Measurements from ENCODE around the gene FIGN. TPM values are rescaled to one million over a fixed set of nuclear protein-coding genes. Genes with fewer than 3 reads are reported as not detected.

FIGN gene
- total and polyA plus RNA-seq, 2 donors (not counting 3 experiments of a cell fraction or from before 2014, with no cell fraction given) = 1.8 to 8.1 TPM

DNA sequence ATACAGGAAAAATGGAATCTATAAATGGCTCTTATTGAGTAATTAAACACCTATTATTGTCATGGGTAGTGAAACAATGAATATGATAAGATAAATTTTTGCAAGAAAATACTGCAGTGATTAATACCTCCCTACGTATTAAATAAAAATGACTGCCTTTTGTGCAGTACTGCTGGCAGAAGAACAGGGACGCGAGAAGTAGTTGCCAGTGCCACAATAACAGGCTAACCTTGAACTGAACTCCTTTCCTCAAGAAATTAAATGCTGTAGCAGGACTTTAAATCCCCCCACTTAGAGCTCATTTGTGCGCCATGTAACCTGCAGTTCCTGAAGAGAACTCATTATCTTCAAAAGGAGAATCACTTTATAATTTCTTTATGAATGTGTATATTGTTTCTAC is 24.6 kb downstream of the FIGN start:
- H3K4me3 ChIP-seq (replicated peaks in 1 of 3; ENCODE audit: insufficient read depth in 1 of 3, low read depth in 1 of 3, low read length in 3 of 3) = no peak overlapping the region
- no peaks in the 10 kb centered on the region for H3K27me3 ChIP-seq (ENCODE audit: control insufficient read depth in 2 of 2, insufficient read depth in 2 of 2, low read length in 2 of 2)
- ChIA-PET CTCF (interaction anchor here (0.6 to 1.1 kb wide), 3 partner anchors 10 to 518 kb away, joined by 3 read pairs; no protein-coding TSS in a partner anchor), POLR2A (no interaction called here)
- no peak for TF ChIP-seq MYC (IDR thresholded peaks at IDR 0.05; ENCODE audit: low read depth, low read length)
- no peak for TF ChIP-seq JUN (IDR thresholded peaks at IDR 0.05; ENCODE audit: borderline replicate concordance, insufficient read depth, insufficient read length, low read depth)
- no peak for TF ChIP-seq EZH2 (IDR thresholded peaks at IDR 0.05; ENCODE audit: borderline replicate concordance, low read depth, low read length, severe bottlenecking)
- TF ChIP-seq, protein P1, sequence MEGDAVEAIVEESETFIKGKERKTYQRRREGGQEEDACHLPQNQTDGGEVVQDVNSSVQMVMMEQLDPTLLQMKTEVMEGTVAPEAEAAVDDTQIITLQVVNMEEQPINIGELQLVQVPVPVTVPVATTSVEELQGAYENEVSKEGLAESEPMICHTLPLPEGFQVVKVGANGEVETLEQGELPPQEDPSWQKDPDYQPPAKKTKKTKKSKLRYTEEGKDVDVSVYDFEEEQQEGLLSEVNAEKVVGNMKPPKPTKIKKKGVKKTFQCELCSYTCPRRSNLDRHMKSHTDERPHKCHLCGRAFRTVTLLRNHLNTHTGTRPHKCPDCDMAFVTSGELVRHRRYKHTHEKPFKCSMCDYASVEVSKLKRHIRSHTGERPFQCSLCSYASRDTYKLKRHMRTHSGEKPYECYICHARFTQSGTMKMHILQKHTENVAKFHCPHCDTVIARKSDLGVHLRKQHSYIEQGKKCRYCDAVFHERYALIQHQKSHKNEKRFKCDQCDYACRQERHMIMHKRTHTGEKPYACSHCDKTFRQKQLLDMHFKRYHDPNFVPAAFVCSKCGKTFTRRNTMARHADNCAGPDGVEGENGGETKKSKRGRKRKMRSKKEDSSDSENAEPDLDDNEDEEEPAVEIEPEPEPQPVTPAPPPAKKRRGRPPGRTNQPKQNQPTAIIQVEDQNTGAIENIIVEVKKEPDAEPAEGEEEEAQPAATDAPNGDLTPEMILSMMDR (IDR thresholded peaks at IDR 0.05; ENCODE audit: extremely low read depth in 1 of 2, insufficient read depth in 1 of 2, low read depth in 1 of 2, low read length in 2 of 2) = no peak
- TF ChIP-seq POLR2A (IDR thresholded peaks at IDR 0.05; ENCODE audit: low read depth, low read length) = no peak
- no peak for TF ChIP-seq POLR2AphosphoS5 (IDR thresholded peaks at IDR 0.05; ENCODE audit: insufficient read depth, low read depth, low read length)
- no peak for TF ChIP-seq GATA2 (IDR thresholded peaks at IDR 0.05; ENCODE audit: insufficient read depth, insufficient read length, low read depth, low read length)
- TF ChIP-seq, protein P2, sequence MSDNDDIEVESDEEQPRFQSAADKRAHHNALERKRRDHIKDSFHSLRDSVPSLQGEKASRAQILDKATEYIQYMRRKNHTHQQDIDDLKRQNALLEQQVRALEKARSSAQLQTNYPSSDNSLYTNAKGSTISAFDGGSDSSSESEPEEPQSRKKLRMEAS (IDR thresholded peaks at IDR 0.05; ENCODE audit: insufficient read depth, insufficient read length) = no peak
- TF ChIP-seq FOS (IDR thresholded peaks at IDR 0.05; ENCODE audit: borderline replicate concordance, insufficient read depth, low read length) = no peak
- H2AFZ ChIP-seq (ENCODE audit: low read depth, low read length) = no peak overlapping the region
- no peaks in the 10 kb centered on the region for H3K9me3 ChIP-seq (replicated peaks; ENCODE audit: control insufficient read depth, insufficient read depth, low read length)
- FAIRE-seq (no peak), DNase-seq (ENCODE audit: low read depth, low spot score) (peak; percentile 41)
- H3K27ac ChIP-seq (ENCODE audit: insufficient read depth, low read depth, low read length) = no peak overlapping the region
- no peaks in the 10 kb centered on the region for H3K36me3 ChIP-seq (ENCODE audit: control insufficient read depth in 2 of 2, extremely low read depth in 1 of 2, insufficient read depth in 2 of 2, low read length in 2 of 2)
- no peaks in the 10 kb centered on the region for H3K9me1 ChIP-seq (replicated peaks; ENCODE audit: control insufficient read depth, extremely low read depth, insufficient read depth, low read length)
- H3K4me2 ChIP-seq (ENCODE audit: insufficient read depth, low read length) = no peak overlapping the region
- no peaks in the 10 kb centered on the region for H4K20me1 ChIP-seq (replicated peaks; ENCODE audit: control insufficient read depth, extremely low read depth, insufficient read depth, low read length)
- H3K4me1 ChIP-seq (ENCODE audit: control insufficient read depth, extremely low read depth, insufficient read depth, low read length) = no peaks in the 10 kb centered on the region
- intact Hi-C loops (cut with micrococcal nuclease) = no loop called here
- no TSS peak for BruUV-seq (replicated peaks)
- no peak overlapping the region for H3K9ac ChIP-seq (replicated peaks; ENCODE audit: extremely low read depth, insufficient read depth, low read length)
- H3K79me2 ChIP-seq (ENCODE audit: control insufficient read depth, insufficient read depth, low read length) = peaks cover 7% of the 10 kb centered on the region
- dilution Hi-C loops (cut with MboI; ENCODE audit: extremely low pct_ligation_motif_present, low sequenced_read_pairs) = no loop called here
